ENCODE results near the gene NINJ2. TPM values are rescaled to one million over a fixed set of nuclear protein-coding genes. Genes with fewer than 3 reads are reported as not detected.
A peak's percentile ranks its signal among the peaks of the same experiment; 100 is the strongest.

Gene NINJ2
- total and polyA plus RNA-seq, 10 of the 15 experiments (the other 5 are each of a cell fraction or from before 2014, with no cell fraction given) = 8.9 to 51.6 (median 21.3) TPM

DNA sequence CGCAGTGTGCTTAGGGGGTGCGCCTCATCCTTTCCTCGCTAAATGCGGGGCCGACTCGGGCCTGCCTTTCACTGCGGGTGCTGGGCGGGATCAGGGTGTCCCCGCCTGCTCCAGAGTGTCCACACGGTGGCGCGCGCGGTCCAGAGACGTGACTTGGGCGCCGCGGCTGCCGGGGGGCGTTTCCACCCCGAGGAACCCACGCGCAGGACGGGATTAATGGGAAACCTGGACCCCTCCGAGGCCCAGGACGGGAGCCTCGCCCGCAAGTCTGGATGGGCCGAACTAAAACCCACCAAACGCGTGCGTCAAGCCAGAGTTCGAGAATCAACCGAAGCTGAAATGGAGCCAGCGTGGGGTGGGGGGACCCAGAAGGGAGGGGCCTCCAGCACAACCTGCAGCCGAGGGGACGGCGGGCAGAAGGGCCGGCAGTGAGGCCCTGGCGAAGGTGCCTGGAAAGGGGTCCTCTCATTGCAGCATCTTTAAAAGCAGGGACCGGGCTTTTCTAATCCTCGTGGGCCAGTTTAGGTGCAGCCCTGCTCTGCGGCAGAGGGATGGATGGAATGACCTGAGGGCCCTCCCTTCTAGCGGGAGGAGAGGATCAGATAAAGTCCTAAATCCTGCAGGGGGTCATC is 93.3 kb downstream of the NINJ2 start (continued):
- TF ChIP-seq GATAD2B (conservative IDR thresholded peaks at IDR 0.05; ENCODE audit: low read depth) (peak; percentile 59), NKRF (conservative IDR thresholded peaks at IDR 0.05) (peak; percentile 53; the same call in 1 of the 2 replicates), RFX5 (IDR thresholded peaks at IDR 0.05; ENCODE audit: low read depth, low read length) (no peak), SMAD1 (IDR thresholded peaks at IDR 0.05; ENCODE audit: low read depth, partially characterized antibody) (no peak), ASH2L (IDR thresholded peaks at IDR 0.05; ENCODE audit: borderline replicate concordance, low read depth) (no peak), BHLHE40 (IDR thresholded peaks at IDR 0.05; ENCODE audit: borderline replicate concordance in 1 of 2, low read depth in 2 of 2, low read length in 1 of 2) (peak; percentile 10 to 65; a peak in 1 of 4 replicates), RAD21 (IDR thresholded peaks at IDR 0.05; ENCODE audit: insufficient read depth, low read depth, low read length) (peak; percentile 92), CREM (IDR thresholded peaks at IDR 0.05; ENCODE audit: low read depth) (no peak), ZNF384 (IDR thresholded peaks at IDR 0.05; ENCODE audit: borderline replicate concordance, low read depth, low read length) (no peak), SMAD5 (IDR thresholded peaks at IDR 0.05; ENCODE audit: low read depth) (no peak), POLR2AphosphoS5 (IDR thresholded peaks at IDR 0.05; ENCODE audit: low read length) (no peak), EP300 (IDR thresholded peaks at IDR 0.05; ENCODE audit: borderline replicate concordance in 1 of 2, control insufficient read depth in 1 of 2, low read depth in 2 of 2, low read length in 2 of 2) (no peak), ATF7 (IDR thresholded peaks at IDR 0.05; ENCODE audit: low read depth) (no peak), ZNF592 (IDR thresholded peaks at IDR 0.05) (no peak), IKZF1 (conservative IDR thresholded peaks at IDR 0.05) (peak; percentile 60; the same call in 1 of the 2 replicates), TBL1XR1 (IDR thresholded peaks at IDR 0.05; ENCODE audit: low read depth, low read length) (no peak), SPI1 (IDR thresholded peaks at IDR 0.05; ENCODE audit: borderline replicate concordance, insufficient read depth, low read depth, low read length) (no peak), ZNF24 (IDR thresholded peaks at IDR 0.05) (no peak), RBBP5 (conservative IDR thresholded peaks at IDR 0.05) (no peak), SMARCA5 (IDR thresholded peaks at IDR 0.05) (peak; percentile 65; the same call in 1 of the 2 replicates)
- TF ChIP-seq, protein P1, sequence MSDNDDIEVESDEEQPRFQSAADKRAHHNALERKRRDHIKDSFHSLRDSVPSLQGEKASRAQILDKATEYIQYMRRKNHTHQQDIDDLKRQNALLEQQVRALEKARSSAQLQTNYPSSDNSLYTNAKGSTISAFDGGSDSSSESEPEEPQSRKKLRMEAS (IDR thresholded peaks at IDR 0.05; ENCODE audit: low read depth, low read length) = 0 out of 2 replicates have a peak, but pooled peaks have one; percentile 13

All from GM12878 (cell line).